GM21723 (cell line): Measurements from ENCODE around the gene NCKAP5.

ENCODE experiments used
- ATAC-seq: cut with Tn5 transposase; IDR thresholded peaks from one replicate; pipeline ENCODE4 v1.9.1; 2021; ENCODE audit warnings: mild to moderate bottlenecking, moderate library complexity; ENCODE audit not compliant: unreplicated experiment

The NCKAP5 gene

GRCh38 chr2:132751836-132752235, 816.4 kb downstream of the NCKAP5 start:
- ATAC-seq: no peak

GRCh38 chr2:132750606-132751005, 817.7 kb downstream of the NCKAP5 start:
- no peak for ATAC-seq

- peak; percentile 78 for ATAC-seq
Measured at GRCh38 chr2:132747046-132747445, 821.2 kb downstream of the NCKAP5 start.

GRCh38 chr2:132741754-132742153, 826.5 kb downstream of the NCKAP5 start:
- no peak for ATAC-seq

- ATAC-seq: no peak
Measured at GRCh38 chr2:132740081-132740720, 828.1 kb downstream of the NCKAP5 start.

GRCh38 chr2:132738223-132738622, 830.0 kb downstream of the NCKAP5 start:
- no peak for ATAC-seq

- ATAC-seq: no peak
Measured at GRCh38 chr2:132736059-132736458, 832.2 kb downstream of the NCKAP5 start.

GRCh38 chr2:132734961-132735360, 833.3 kb downstream of the NCKAP5 start:
- no peak for ATAC-seq

- ATAC-seq: no peak
Measured at GRCh38 chr2:132733094-132733493, 835.2 kb downstream of the NCKAP5 start.

- no peak for ATAC-seq
Measured at GRCh38 chr2:132732694-132733093, 835.6 kb downstream of the NCKAP5 start.

- no peak for ATAC-seq
Measured at GRCh38 chr2:132731441-132731840, 836.8 kb downstream of the NCKAP5 start.

- ATAC-seq: no peak
Measured at GRCh38 chr2:132730611-132731010, 837.7 kb downstream of the NCKAP5 start.

- ATAC-seq: no peak
Measured at GRCh38 chr2:132729522-132729921, 838.7 kb downstream of the NCKAP5 start.

GRCh38 chr2:132726155-132726554, 842.1 kb downstream of the NCKAP5 start:
- ATAC-seq: no peak

- no peak for ATAC-seq
Measured at GRCh38 chr2:132725748-132726147, 842.5 kb downstream of the NCKAP5 start.

- ATAC-seq: no peak
Measured at GRCh38 chr2:132725148-132725547, 843.1 kb downstream of the NCKAP5 start.

- ATAC-seq: no peak
Measured at GRCh38 chr2:132721938-132722337, 846.3 kb downstream of the NCKAP5 start.

- no peak for ATAC-seq
Measured at GRCh38 chr2:132720393-132720792, 847.9 kb downstream of the NCKAP5 start.

- ATAC-seq: no peak
Measured at GRCh38 chr2:132719480-132719879, 848.8 kb downstream of the NCKAP5 start.

- no peak for ATAC-seq
Measured at GRCh38 chr2:132716954-132717353, 851.3 kb downstream of the NCKAP5 start.

GRCh38 chr2:132715386-132716351, 852.6 kb downstream of the NCKAP5 start:
- peak; percentile 60 for ATAC-seq

- ATAC-seq: no peak
Measured at GRCh38 chr2:132703396-132703795, 864.9 kb downstream of the NCKAP5 start.
